ENCODE data around the gene GNAS. TPM values are rescaled to one million over a fixed set of nuclear protein-coding genes. Genes with fewer than 3 reads are reported as not detected.

Gene GNAS
- total RNA-seq, 1 donor from 2014 or later: 784 TPM

GRCh38 chr20:58893355-58894120 is 41.0 kb downstream of the GNAS start:
- Mint-ChIP-seq H3K36me3 (ENCODE audit: low read depth) (peaks cover 38% of the 10 kb centered on the region), H3K9me3 (no peaks in the 10 kb centered on the region), H3K4me1 (peaks cover 54% of the 10 kb centered on the region), H3K27ac (peak overlapping the region; percentile 65), H3K4me3 (peak overlapping the region; percentile 64), H3K27me3 (no peaks in the 10 kb centered on the region)
- CTCF ChIA-PET: no interaction called here
- DNase-seq (no peak), ATAC-seq (ENCODE audit: low read depth) (no peak)
- POLR2A ChIA-PET: interaction anchor here (1.0 to 1.5 kb wide), 2 partner anchors 14 to 138 kb away, joined by 6 to 7 read pairs; partner anchors contain the start of gene ATP5F1E
- intact Hi-C loops (cut with micrococcal nuclease): loop anchor here (2.0 to 5.0 kb wide), 3 partner anchors 229 to 1276 kb away; no protein-coding TSS in a partner anchor
- TF ChIP-seq CTCF (IDR thresholded peaks at IDR 0.05): no peak

- Mint-ChIP-seq H3K4me1 (peaks cover 60% of the 10 kb centered on the region), H3K36me3 (ENCODE audit: low read depth) (peaks cover 51% of the 10 kb centered on the region), H3K9me3 (no peaks in the 10 kb centered on the region), H3K27me3 (no peaks in the 10 kb centered on the region), H3K4me3 (peak overlapping the region; percentile 64), H3K27ac (peak overlapping the region; percentile 65)
- intact Hi-C loops (cut with micrococcal nuclease): loop anchor here (5.0 kb wide), 1 partner anchor 1278 kb away; no protein-coding TSS in a partner anchor
- ChIA-PET CTCF (no interaction called here), POLR2A (interaction anchor here (0.6 to 1.0 kb wide), 2 partner anchors 12 to 110 kb away, joined by 3 to 5 read pairs; no protein-coding TSS in a partner anchor)
- ATAC-seq (ENCODE audit: low read depth) (no peak), DNase-seq (no peak)
- TF ChIP-seq CTCF (IDR thresholded peaks at IDR 0.05): no peak
These were observed 42.3 kb downstream of the GNAS start for GRCh38 chr20:58894652-58895447.

- Mint-ChIP-seq H3K9me3 (no peaks in the 10 kb centered on the region), H3K27ac (peak overlapping the region; percentile 57), H3K4me3 (peak overlapping the region; percentile 32), H3K4me1 (peaks cover 67% of the 10 kb centered on the region), H3K27me3 (no peaks in the 10 kb centered on the region), H3K36me3 (ENCODE audit: low read depth) (peaks cover 58% of the 10 kb centered on the region)
- intact Hi-C loops (cut with micrococcal nuclease): no loop called here
- TF ChIP-seq CTCF (IDR thresholded peaks at IDR 0.05): no peak
- ChIA-PET CTCF (no interaction called here), POLR2A (interaction anchor here (1.0 kb wide), 1 partner anchor 12 kb away, joined by 5 read pairs; no protein-coding TSS in a partner anchor)
- no peak for ATAC-seq (ENCODE audit: low read depth)
- no peak for DNase-seq
These were observed 43.1 kb downstream of the GNAS start for GRCh38 chr20:58895448-58896180.

- peak overlapping the region; percentile 57 for H3K27ac Mint-ChIP-seq
- no peaks in the 10 kb centered on the region for H3K9me3 Mint-ChIP-seq
- H3K27me3 Mint-ChIP-seq: no peaks in the 10 kb centered on the region
- TF ChIP-seq CTCF (IDR thresholded peaks at IDR 0.05): no peak
- no peak for DNase-seq
- ChIA-PET POLR2A (interaction anchor here (0.7 to 1.1 kb wide), 3 partner anchors 11 to 1810 kb away, joined by 3 to 4 read pairs (median 3); no protein-coding TSS in a partner anchor), CTCF (no interaction called here)
- H3K4me1 Mint-ChIP-seq: peaks cover 76% of the 10 kb centered on the region
- intact Hi-C loops (cut with micrococcal nuclease): no loop called here
- H3K4me3 Mint-ChIP-seq: no peak overlapping the region
- H3K36me3 Mint-ChIP-seq (ENCODE audit: low read depth): peaks cover 64% of the 10 kb centered on the region
- ATAC-seq (ENCODE audit: low read depth): no peak
These were observed 44.3 kb downstream of the GNAS start for GRCh38 chr20:58896820-58897219.

All from activated B cell treated with CpG ODN at 0.5 μM for 24 hours (primary cell).